ENCODE measurements around the gene MYO18A. TPM values are rescaled to one million over a fixed set of nuclear protein-coding genes. Genes with fewer than 3 reads are reported as not detected.

The MYO18A gene
- total and polyA plus RNA-seq, 2 of the 4 experiments (the other 2 are of a cell fraction) = 22.4 to 39.1 TPM

DNA sequence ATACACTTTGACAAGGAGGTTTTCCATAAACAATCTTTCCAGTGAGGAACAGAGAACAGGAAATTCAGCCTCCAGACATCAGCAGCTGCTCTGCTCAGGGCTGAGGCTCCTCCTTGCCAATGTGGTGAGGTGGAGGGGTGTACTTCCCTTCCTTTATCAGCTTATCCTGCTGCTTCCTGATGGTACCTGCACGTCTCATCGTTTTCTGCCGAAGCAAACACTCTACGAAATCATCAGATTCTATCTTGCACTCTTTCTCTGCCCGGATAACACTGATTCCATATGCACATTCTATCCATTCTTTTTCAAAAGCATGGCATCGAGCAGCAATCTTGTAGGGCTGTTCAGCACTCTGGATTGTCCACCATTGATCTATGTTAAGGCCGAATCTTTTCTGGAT lies 159.0 kb downstream of the MYO18A start:
- Histone ChIP-seq H4K20me1 (ENCODE audit: insufficient read depth, low read length) (no peaks in the 10 kb centered on the region), H3K27ac (ENCODE audit: insufficient read depth, low read length) (no peak overlapping the region), H3K18ac (ENCODE audit: low read depth, low read length) (no peak overlapping the region), H2AK5ac (ENCODE audit: low read depth, low read length) (no peak overlapping the region), H3K14ac (replicated peaks; ENCODE audit: low read depth, low read length) (no peak overlapping the region), H2BK120ac (ENCODE audit: low read depth, low read length) (no peak overlapping the region), H2BK15ac (ENCODE audit: low read depth, low read length) (no peak overlapping the region), H3K9ac (ENCODE audit: low read depth, low read length) (no peak overlapping the region), H4K8ac (ENCODE audit: low read depth in 2 of 2, low read length in 2 of 2) (no peak overlapping the region), H2BK20ac (ENCODE audit: low read depth, low read length) (no peak overlapping the region), H3K56ac (ENCODE audit: extremely low read depth, insufficient read depth, low read length) (no peak overlapping the region), H3K4me3 (ENCODE audit: insufficient read depth, low read depth, low read length) (no peak overlapping the region), H3K27me3 (ENCODE audit: control insufficient read depth, insufficient read depth, low read length) (peaks cover 89% of the 10 kb centered on the region), H3K36me3 (ENCODE audit: control insufficient read depth, insufficient read depth, low read length) (no peaks in the 10 kb centered on the region), H4K5ac (ENCODE audit: low read depth, low read length) (no peak overlapping the region), H3K4me2 (ENCODE audit: low read depth, low read length) (no peak overlapping the region), H2BK5ac (ENCODE audit: low read depth, low read length, poor library complexity, severe bottlenecking) (no peak overlapping the region), H4K91ac (ENCODE audit: insufficient read depth, low read depth, low read length) (no peak overlapping the region), H2AFZ (replicated peaks; ENCODE audit: low read length, poor library complexity) (no peak overlapping the region), H3K4me1 (ENCODE audit: control insufficient read depth, insufficient read depth, low read length) (no peaks in the 10 kb centered on the region), H3K79me1 (ENCODE audit: low read depth in 1 of 2, low read length in 2 of 2) (no peaks in the 10 kb centered on the region), H2AK9ac (replicated peaks; ENCODE audit: low read depth, low read length, poor library complexity) (no peak overlapping the region), H3K9me3 (ENCODE audit: control insufficient read depth, insufficient read depth, low read length) (no peaks in the 10 kb centered on the region), H3K4ac (ENCODE audit: low read depth, low read length) (no peak overlapping the region), H3K9me1 (ENCODE audit: insufficient read depth, low read length) (no peaks in the 10 kb centered on the region), H3K23ac (ENCODE audit: low read depth, low read length) (no peak overlapping the region)
- BruUV-seq (replicated peaks) = no TSS peak
- intact Hi-C loops (cut with micrococcal nuclease) = loop anchor here (5.0 kb wide), 1 partner anchor 46 kb away; no protein-coding TSS in a partner anchor
- ATAC-seq (ENCODE audit: low read depth) (no peak), DNase-seq (no peak)
- POLR2A ChIA-PET (ENCODE audit: unreplicated experiment) = no interaction called here
- in situ Hi-C loops (cut with MboI; ENCODE audit: low sequenced_read_pairs) = no loop called here
- TF ChIP-seq POLR2A (IDR thresholded peaks at IDR 0.05; ENCODE audit: low read depth, low read length) (no peak), RCOR1 (IDR thresholded peaks at IDR 0.05; ENCODE audit: insufficient replicate concordance, low read length) (no peak), CEBPB (IDR thresholded peaks at IDR 0.05; ENCODE audit: low read depth, low read length) (no peak), MAFK (IDR thresholded peaks at IDR 0.05; ENCODE audit: low read depth, low read length) (no peak), MAZ (IDR thresholded peaks at IDR 0.05; ENCODE audit: borderline replicate concordance, low read depth, low read length) (no peak), FOS (IDR thresholded peaks at IDR 0.05; ENCODE audit: low read depth, low read length) (no peak), RFX5 (IDR thresholded peaks at IDR 0.05; ENCODE audit: low read depth, low read length) (no peak), NFE2L2 (IDR thresholded peaks at IDR 0.05; ENCODE audit: low read depth, low read length) (no peak), RAD21 (IDR thresholded peaks at IDR 0.05; ENCODE audit: low read length) (no peak), MXI1 (IDR thresholded peaks at IDR 0.05; ENCODE audit: borderline replicate concordance, low read depth, low read length) (no peak), CHD1 (IDR thresholded peaks at IDR 0.05; ENCODE audit: low read depth, low read length) (no peak)
- TF ChIP-seq, protein P1, sequence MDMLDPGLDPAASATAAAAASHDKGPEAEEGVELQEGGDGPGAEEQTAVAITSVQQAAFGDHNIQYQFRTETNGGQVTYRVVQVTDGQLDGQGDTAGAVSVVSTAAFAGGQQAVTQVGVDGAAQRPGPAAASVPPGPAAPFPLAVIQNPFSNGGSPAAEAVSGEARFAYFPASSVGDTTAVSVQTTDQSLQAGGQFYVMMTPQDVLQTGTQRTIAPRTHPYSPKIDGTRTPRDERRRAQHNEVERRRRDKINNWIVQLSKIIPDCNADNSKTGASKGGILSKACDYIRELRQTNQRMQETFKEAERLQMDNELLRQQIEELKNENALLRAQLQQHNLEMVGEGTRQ (IDR thresholded peaks at IDR 0.05; ENCODE audit: low read depth, low read length) = no peak
- TF ChIP-seq, protein P2, sequence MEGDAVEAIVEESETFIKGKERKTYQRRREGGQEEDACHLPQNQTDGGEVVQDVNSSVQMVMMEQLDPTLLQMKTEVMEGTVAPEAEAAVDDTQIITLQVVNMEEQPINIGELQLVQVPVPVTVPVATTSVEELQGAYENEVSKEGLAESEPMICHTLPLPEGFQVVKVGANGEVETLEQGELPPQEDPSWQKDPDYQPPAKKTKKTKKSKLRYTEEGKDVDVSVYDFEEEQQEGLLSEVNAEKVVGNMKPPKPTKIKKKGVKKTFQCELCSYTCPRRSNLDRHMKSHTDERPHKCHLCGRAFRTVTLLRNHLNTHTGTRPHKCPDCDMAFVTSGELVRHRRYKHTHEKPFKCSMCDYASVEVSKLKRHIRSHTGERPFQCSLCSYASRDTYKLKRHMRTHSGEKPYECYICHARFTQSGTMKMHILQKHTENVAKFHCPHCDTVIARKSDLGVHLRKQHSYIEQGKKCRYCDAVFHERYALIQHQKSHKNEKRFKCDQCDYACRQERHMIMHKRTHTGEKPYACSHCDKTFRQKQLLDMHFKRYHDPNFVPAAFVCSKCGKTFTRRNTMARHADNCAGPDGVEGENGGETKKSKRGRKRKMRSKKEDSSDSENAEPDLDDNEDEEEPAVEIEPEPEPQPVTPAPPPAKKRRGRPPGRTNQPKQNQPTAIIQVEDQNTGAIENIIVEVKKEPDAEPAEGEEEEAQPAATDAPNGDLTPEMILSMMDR (conservative IDR thresholded peaks at IDR 0.05; ENCODE audit: low read depth, low read length) = no peak
- TF ChIP-seq, protein P3, sequence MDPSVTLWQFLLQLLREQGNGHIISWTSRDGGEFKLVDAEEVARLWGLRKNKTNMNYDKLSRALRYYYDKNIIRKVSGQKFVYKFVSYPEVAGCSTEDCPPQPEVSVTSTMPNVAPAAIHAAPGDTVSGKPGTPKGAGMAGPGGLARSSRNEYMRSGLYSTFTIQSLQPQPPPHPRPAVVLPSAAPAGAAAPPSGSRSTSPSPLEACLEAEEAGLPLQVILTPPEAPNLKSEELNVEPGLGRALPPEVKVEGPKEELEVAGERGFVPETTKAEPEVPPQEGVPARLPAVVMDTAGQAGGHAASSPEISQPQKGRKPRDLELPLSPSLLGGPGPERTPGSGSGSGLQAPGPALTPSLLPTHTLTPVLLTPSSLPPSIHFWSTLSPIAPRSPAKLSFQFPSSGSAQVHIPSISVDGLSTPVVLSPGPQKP (IDR thresholded peaks at IDR 0.05; ENCODE audit: borderline replicate concordance, low read depth, low read length) = no peak
- WGBS, 2 experiments (ENCODE audit: extremely low coverage in 2 of 2, insufficient read length in 1 of 2) = 61% methylated on average over 5 of the region's 7 CpGs; no CpG with 5 or more reads in 1 of the 2 experiments
- dilution Hi-C loops (cut with HindIII; ENCODE audit: low sequenced_read_pairs, unreplicated experiment) = no loop called here
- CTCF ChIA-PET = no interaction called here

All from IMR-90 (cell line).